ENCODE measurements around the gene CBFA2T2. TPM values are rescaled to one million over a fixed set of nuclear protein-coding genes. Genes with fewer than 3 reads are reported as not detected.
"Not testable (repeated sequence)": the region's sequence is repeated elsewhere in the genome, so short reads cannot be mapped to it uniquely, and the experiment has no call there.

Gene CBFA2T2
- polyA plus RNA-seq, 3 donors = 22.6 to 35.2 (median 30.1) TPM

GRCh38 chr20:33499355-33499754, 9.5 kb downstream of the CBFA2T2 start:
- DNase-seq = no peak

- DNase-seq = no peak
Measured at GRCh38 chr20:33501000-33501399, 11.1 kb downstream of the CBFA2T2 start.

GRCh38 chr20:33503564-33503963, 13.7 kb downstream of the CBFA2T2 start:
- DNase-seq = no peak

GRCh38 chr20:33506576-33506975, 16.7 kb downstream of the CBFA2T2 start:
- no peak for DNase-seq

GRCh38 chr20:33507461-33507860, 17.6 kb downstream of the CBFA2T2 start:
- DNase-seq = no peak

GRCh38 chr20:33508015-33508414, 18.1 kb downstream of the CBFA2T2 start:
- not testable (repeated sequence) for DNase-seq

- DNase-seq = not testable (repeated sequence)
Measured at GRCh38 chr20:33509057-33509456, 19.2 kb downstream of the CBFA2T2 start.

GRCh38 chr20:33511876-33512275, 22.0 kb downstream of the CBFA2T2 start:
- not testable (repeated sequence) for DNase-seq

- no peak for DNase-seq
Measured at GRCh38 chr20:33515569-33516216, 25.8 kb downstream of the CBFA2T2 start.

GRCh38 chr20:33516882-33517281, 27.0 kb downstream of the CBFA2T2 start:
- DNase-seq = no peak

GRCh38 chr20:33518071-33518470, 28.2 kb downstream of the CBFA2T2 start:
- no peak for DNase-seq

GRCh38 chr20:33521461-33521860, 31.6 kb downstream of the CBFA2T2 start:
- DNase-seq = no peak

GRCh38 chr20:33522256-33522820, 32.4 kb downstream of the CBFA2T2 start:
- DNase-seq = no peak

GRCh38 chr20:33524261-33524660, 34.4 kb downstream of the CBFA2T2 start:
- DNase-seq = no peak

GRCh38 chr20:33526769-33527168, 36.9 kb downstream of the CBFA2T2 start:
- no peak for DNase-seq

GRCh38 chr20:33531047-33531877, 41.4 kb downstream of the CBFA2T2 start:
- DNase-seq = peak; percentile 92

GRCh38 chr20:33531885-33532284, 42.0 kb downstream of the CBFA2T2 start:
- no peak for DNase-seq

- no peak for DNase-seq
Measured at GRCh38 chr20:33532753-33533459, 43.0 kb downstream of the CBFA2T2 start.

- DNase-seq = not testable (repeated sequence)
Measured at GRCh38 chr20:33535717-33536116, 45.8 kb downstream of the CBFA2T2 start.

GRCh38 chr20:33537608-33538007, 47.7 kb downstream of the CBFA2T2 start:
- DNase-seq = no peak

GRCh38 chr20:33539129-33539528, 49.2 kb downstream of the CBFA2T2 start:
- no peak for DNase-seq

- DNase-seq = no peak
Measured at GRCh38 chr20:33540427-33540826, 50.5 kb downstream of the CBFA2T2 start.

Data from renal pelvis (tissue), 4 donors.